Central memory CD8-positive, alpha-beta T cell (primary cell): ENCODE data around the gene SELENBP1.

Experiments
- ATAC-seq: fragments of 150-1000 bp; cut with Tn5 transposase; replicated peaks from 2 replicates; pipeline ENCODE4 v1.10.0; 2022; ENCODE audit warnings: mild to moderate bottlenecking, moderate FRiP score, moderate number of reproducible peaks; ENCODE audit not compliant: poor library complexity, severe bottlenecking; ENCODE audit errors: extremely low read depth
- DNase-seq, 2 donors: peaks; one replicate each; pipeline ENCODE4 v3.0.0; 2021; ENCODE audit warnings: low spot score in 2 of 2
- H3K27ac Mint-ChIP-seq: one replicate; pipeline ENCODE4 v1.8.0; 2022; ENCODE audit warnings: low read depth, mild to moderate bottlenecking, moderate library complexity, mixed read lengths
- H3K27me3 Mint-ChIP-seq: one replicate; pipeline ENCODE4 v1.8.0; 2022; ENCODE audit warnings: mixed read lengths
- H3K36me3 Mint-ChIP-seq: one replicate; pipeline ENCODE4 v1.8.0; 2022; ENCODE audit warnings: mild to moderate bottlenecking, moderate library complexity, mixed read lengths; ENCODE audit not compliant: insufficient read depth
- H3K4me1 Mint-ChIP-seq: one replicate; pipeline ENCODE4 v1.8.0; 2022; ENCODE audit warnings: mixed read lengths
- H3K4me3 Mint-ChIP-seq: one replicate; pipeline ENCODE4 v1.8.0; 2022; ENCODE audit warnings: mild to moderate bottlenecking, moderate library complexity, mixed read lengths
- H3K9me3 Mint-ChIP-seq: one replicate; pipeline ENCODE4 v1.8.0; 2022; ENCODE audit warnings: mixed read lengths

The SELENBP1 gene

GRCh38 chr1:151372058-151372934 is at the start of gene SELENBP1:
TSS of gene SELENBP1 (minus strand) at chr1:151372705. CDS start at chr1:151372641, 64 bp downstream.
- Mint-ChIP-seq H3K4me3 (no peak within 1 kb of the TSS), H3K4me1 (no peaks in the 10 kb centered on the region), H3K9me3 (no peaks in the 10 kb centered on the region), H3K36me3 (no peaks in the 10 kb centered on the region), H3K27me3 (no peaks in the 10 kb centered on the region), H3K27ac (peak within 1 kb of the TSS; percentile 20)
- DNase-seq (no peak), ATAC-seq (no peak)

GRCh38 chr1:151419819-151420218 is 47.3 kb upstream of the SELENBP1 start:
- Mint-ChIP-seq H3K9me3 (no peaks in the 10 kb centered on the region), H3K36me3 (peaks cover 65% of the 10 kb centered on the region), H3K4me3 (no peak overlapping the region), H3K4me1 (no peaks in the 10 kb centered on the region), H3K27me3 (no peaks in the 10 kb centered on the region), H3K27ac (no peak overlapping the region)
- DNase-seq (no peak), ATAC-seq (no peak)

GRCh38 chr1:151418081-151418480 is 45.6 kb upstream of the SELENBP1 start:
- no peaks in the 10 kb centered on the region for H3K27me3 Mint-ChIP-seq
- H3K4me3 Mint-ChIP-seq = no peak overlapping the region
- no peaks in the 10 kb centered on the region for H3K4me1 Mint-ChIP-seq
- no peaks in the 10 kb centered on the region for H3K9me3 Mint-ChIP-seq
- H3K36me3 Mint-ChIP-seq = peaks cover 53% of the 10 kb centered on the region
- DNase-seq (no peak), ATAC-seq (no peak)
- H3K27ac Mint-ChIP-seq = peak overlapping the region; percentile 6

- no peaks in the 10 kb centered on the region for H3K4me1 Mint-ChIP-seq
- H3K4me3 Mint-ChIP-seq = no peak overlapping the region
- peaks cover 55% of the 10 kb centered on the region for H3K36me3 Mint-ChIP-seq
- H3K9me3 Mint-ChIP-seq = no peaks in the 10 kb centered on the region
- H3K27me3 Mint-ChIP-seq = no peaks in the 10 kb centered on the region
- ATAC-seq = no peak
- DNase-seq = no peak
- no peak overlapping the region for H3K27ac Mint-ChIP-seq
Observed at GRCh38 chr1:151416231-151416630, 43.7 kb upstream of the SELENBP1 start.

GRCh38 chr1:151411884-151412283 is 39.4 kb upstream of the SELENBP1 start:
- no peak for ATAC-seq
- DNase-seq = no peak
- Mint-ChIP-seq H3K36me3 (peaks cover 64% of the 10 kb centered on the region), H3K9me3 (no peaks in the 10 kb centered on the region), H3K4me1 (no peaks in the 10 kb centered on the region), H3K4me3 (no peak overlapping the region), H3K27ac (no peak overlapping the region), H3K27me3 (no peaks in the 10 kb centered on the region)

GRCh38 chr1:151408891-151409290 is 36.4 kb upstream of the SELENBP1 start:
- no peaks in the 10 kb centered on the region for H3K4me1 Mint-ChIP-seq
- DNase-seq = no peak
- no peak overlapping the region for H3K4me3 Mint-ChIP-seq
- no peak overlapping the region for H3K27ac Mint-ChIP-seq
- ATAC-seq = no peak
- H3K27me3 Mint-ChIP-seq = no peaks in the 10 kb centered on the region
- H3K36me3 Mint-ChIP-seq = peaks cover 66% of the 10 kb centered on the region
- H3K9me3 Mint-ChIP-seq = no peaks in the 10 kb centered on the region

GRCh38 chr1:151407304-151407703 is 34.8 kb upstream of the SELENBP1 start:
- no peak for ATAC-seq
- Mint-ChIP-seq H3K9me3 (no peaks in the 10 kb centered on the region), H3K27ac (no peak overlapping the region), H3K27me3 (no peaks in the 10 kb centered on the region), H3K36me3 (peaks cover 73% of the 10 kb centered on the region), H3K4me3 (no peak overlapping the region), H3K4me1 (no peaks in the 10 kb centered on the region)
- DNase-seq = no peak

- no peak for ATAC-seq
- Mint-ChIP-seq H3K9me3 (no peaks in the 10 kb centered on the region), H3K4me1 (peaks cover 2% of the 10 kb centered on the region), H3K36me3 (peaks cover 74% of the 10 kb centered on the region), H3K4me3 (no peak overlapping the region), H3K27me3 (no peaks in the 10 kb centered on the region), H3K27ac (peak overlapping the region; percentile 2)
- no peak for DNase-seq
Observed at GRCh38 chr1:151406176-151406575, 33.7 kb upstream of the SELENBP1 start.

GRCh38 chr1:151405187-151405951 is 32.9 kb upstream of the SELENBP1 start:
- peaks cover 10% of the 10 kb centered on the region for H3K4me1 Mint-ChIP-seq
- ATAC-seq = no peak
- peak overlapping the region; percentile 2 for H3K27ac Mint-ChIP-seq
- H3K4me3 Mint-ChIP-seq = no peak overlapping the region
- no peaks in the 10 kb centered on the region for H3K27me3 Mint-ChIP-seq
- DNase-seq = no peak
- H3K9me3 Mint-ChIP-seq = no peaks in the 10 kb centered on the region
- peaks cover 73% of the 10 kb centered on the region for H3K36me3 Mint-ChIP-seq

- H3K27ac Mint-ChIP-seq = peak overlapping the region; percentile 62
- DNase-seq = no peak
- H3K4me1 Mint-ChIP-seq = peaks cover 24% of the 10 kb centered on the region
- H3K4me3 Mint-ChIP-seq = no peak overlapping the region
- peaks cover 67% of the 10 kb centered on the region for H3K36me3 Mint-ChIP-seq
- no peak for ATAC-seq
- H3K9me3 Mint-ChIP-seq = no peaks in the 10 kb centered on the region
- no peaks in the 10 kb centered on the region for H3K27me3 Mint-ChIP-seq
Observed at GRCh38 chr1:151403612-151404011, 31.1 kb upstream of the SELENBP1 start.

GRCh38 chr1:151402764-151403163 is 30.3 kb upstream of the SELENBP1 start:
- no peaks in the 10 kb centered on the region for H3K27me3 Mint-ChIP-seq
- no peak overlapping the region for H3K4me3 Mint-ChIP-seq
- H3K4me1 Mint-ChIP-seq = peaks cover 24% of the 10 kb centered on the region
- DNase-seq (no peak), ATAC-seq (no peak)
- H3K27ac Mint-ChIP-seq = peak overlapping the region; percentile 22
- H3K36me3 Mint-ChIP-seq = peaks cover 60% of the 10 kb centered on the region
- no peaks in the 10 kb centered on the region for H3K9me3 Mint-ChIP-seq

GRCh38 chr1:151401860-151402259 is 29.4 kb upstream of the SELENBP1 start:
- Mint-ChIP-seq H3K27ac (no peak overlapping the region), H3K9me3 (no peaks in the 10 kb centered on the region), H3K4me3 (peak overlapping the region; percentile 9), H3K4me1 (peaks cover 24% of the 10 kb centered on the region), H3K36me3 (peaks cover 52% of the 10 kb centered on the region), H3K27me3 (no peaks in the 10 kb centered on the region)
- DNase-seq (no peak), ATAC-seq (no peak)
